PC-3 (cell line): ENCODE measurements around the gene LMCD1.

Source experiments
- EZH2 ChIP-seq: fragments of 300-600 bp; sonication (generic); IDR thresholded peaks from one replicate; pipeline ENCODE4 v1.6.1; 2017; ENCODE audit warnings: antibody characterized with exemption, mild to moderate bottlenecking, low read length; ENCODE audit not compliant: unreplicated experiment
- TF ChIP-seq, protein P1 (sequence below): fragments of 300-600 bp; sonication (generic); conservative IDR thresholded peaks from 2 replicates; pipeline ENCODE4 v1.5.1; 2017; ENCODE audit warnings: antibody characterized with exemption, low read depth, mild to moderate bottlenecking, low read length

DNA sequence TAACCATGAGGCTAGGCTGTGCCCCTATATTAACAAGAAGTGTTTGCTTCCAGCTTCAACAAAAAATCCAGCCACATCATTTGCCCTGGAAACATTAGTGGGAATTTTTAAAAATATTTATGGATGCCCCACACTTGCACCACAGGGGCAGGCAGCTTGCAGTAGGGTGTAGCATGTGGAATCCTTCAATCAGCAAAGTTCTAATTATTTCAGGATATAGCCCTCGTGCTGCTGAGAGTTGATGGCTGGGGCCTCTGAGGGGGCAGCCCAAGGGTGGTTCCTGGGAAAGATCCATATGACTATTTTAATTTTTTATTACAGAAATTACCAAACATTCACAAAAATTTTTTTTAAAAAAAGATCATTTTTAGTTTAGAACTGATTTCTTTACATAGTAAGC lies 35.1 kb upstream of the LMCD1 start:
- no peak for TF ChIP-seq EZH2
- TF ChIP-seq, protein P1, sequence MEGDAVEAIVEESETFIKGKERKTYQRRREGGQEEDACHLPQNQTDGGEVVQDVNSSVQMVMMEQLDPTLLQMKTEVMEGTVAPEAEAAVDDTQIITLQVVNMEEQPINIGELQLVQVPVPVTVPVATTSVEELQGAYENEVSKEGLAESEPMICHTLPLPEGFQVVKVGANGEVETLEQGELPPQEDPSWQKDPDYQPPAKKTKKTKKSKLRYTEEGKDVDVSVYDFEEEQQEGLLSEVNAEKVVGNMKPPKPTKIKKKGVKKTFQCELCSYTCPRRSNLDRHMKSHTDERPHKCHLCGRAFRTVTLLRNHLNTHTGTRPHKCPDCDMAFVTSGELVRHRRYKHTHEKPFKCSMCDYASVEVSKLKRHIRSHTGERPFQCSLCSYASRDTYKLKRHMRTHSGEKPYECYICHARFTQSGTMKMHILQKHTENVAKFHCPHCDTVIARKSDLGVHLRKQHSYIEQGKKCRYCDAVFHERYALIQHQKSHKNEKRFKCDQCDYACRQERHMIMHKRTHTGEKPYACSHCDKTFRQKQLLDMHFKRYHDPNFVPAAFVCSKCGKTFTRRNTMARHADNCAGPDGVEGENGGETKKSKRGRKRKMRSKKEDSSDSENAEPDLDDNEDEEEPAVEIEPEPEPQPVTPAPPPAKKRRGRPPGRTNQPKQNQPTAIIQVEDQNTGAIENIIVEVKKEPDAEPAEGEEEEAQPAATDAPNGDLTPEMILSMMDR = no peak
